T-helper 2 cell treated with Interferon-gamma antibody and Interleukin-4, amounts not matched to agents 5 μg/mL and 100 μg/mL, for 36 hours (primary cell): ENCODE measurements around the gene SHROOM2.
A peak's percentile ranks its signal among the peaks of the same experiment; 100 is the strongest.

Experiments used
- DNase-seq: peaks from one replicate; pipeline ENCODE4 v3.0.0; 2021; ENCODE audit warnings: low spot score
- H3K27ac Mint-ChIP-seq: one replicate; pipeline ENCODE4 v1.8.0; 2021; ENCODE audit warnings: mild to moderate bottlenecking, mixed read lengths
- H3K27me3 Mint-ChIP-seq: one replicate; pipeline ENCODE4 v1.8.0; 2021; ENCODE audit warnings: low read depth, mixed read lengths
- H3K36me3 Mint-ChIP-seq: one replicate; pipeline ENCODE4 v1.8.0; 2021; ENCODE audit warnings: low read depth, mixed read lengths
- H3K4me1 Mint-ChIP-seq: one replicate; pipeline ENCODE4 v1.8.0; 2021; ENCODE audit warnings: low read depth, mixed read lengths
- H3K4me3 Mint-ChIP-seq: one replicate; pipeline ENCODE4 v1.8.0; 2022; ENCODE audit warnings: mild to moderate bottlenecking, moderate library complexity, mixed read lengths
- H3K9me3 Mint-ChIP-seq: one replicate; pipeline ENCODE4 v1.8.0; 2021; ENCODE audit warnings: mixed read lengths

SHROOM2 gene

DNA sequence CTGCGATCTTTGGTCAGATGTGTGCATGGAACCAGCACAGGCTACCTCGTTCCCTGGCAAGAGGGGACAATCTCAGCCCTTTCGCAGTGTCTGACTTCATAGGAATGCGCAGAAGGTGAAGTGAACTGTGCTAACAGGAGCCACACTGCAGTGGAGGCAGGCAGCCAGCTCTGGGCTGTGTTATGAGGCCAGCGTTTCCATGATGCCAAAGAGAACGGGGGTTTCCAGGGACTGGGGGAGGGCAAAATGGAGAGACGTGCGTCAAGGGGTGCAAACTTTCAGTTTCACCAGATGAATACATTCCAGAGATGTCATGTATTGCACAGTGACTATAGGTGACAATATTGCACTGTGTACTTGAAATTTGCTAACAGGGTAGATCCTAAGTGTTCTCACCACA, 211.3 kb downstream of the SHROOM2 start:
- no peaks in the 10 kb centered on the region for H3K9me3 Mint-ChIP-seq
- peak overlapping the region; percentile 67 for H3K27ac Mint-ChIP-seq
- no peaks in the 10 kb centered on the region for H3K36me3 Mint-ChIP-seq

More for the DNA sequence above, 211.3 kb downstream of the SHROOM2 start:
- peak; percentile 76 for DNase-seq
- Mint-ChIP-seq H3K27me3 (no peaks in the 10 kb centered on the region), H3K4me3 (peak overlapping the region; percentile 27), H3K4me1 (peaks cover 8% of the 10 kb centered on the region)
